GM19463 (cell line): ENCODE results near the gene KLHL7.

Experiments used
- ATAC-seq: cut with Tn5 transposase; IDR thresholded peaks from one replicate; pipeline ENCODE4 v1.9.1; 2021; ENCODE audit warnings: mild to moderate bottlenecking, moderate library complexity; ENCODE audit not compliant: unreplicated experiment

Gene KLHL7

GRCh38 chr7:23105644-23106056, at the start of gene KLHL7:
KLHL7 (plus strand) TSS chr7:23105785; CDS start chr7:23106027, 242 bp downstream.
- peak; percentile 96 for ATAC-seq

- ATAC-seq = no peak
Measured at GRCh38 chr7:23058408-23059096, 47.0 kb upstream of the KLHL7 start.

- ATAC-seq = no peak
Measured at GRCh38 chr7:23061327-23061726, 44.3 kb upstream of the KLHL7 start.

- no peak for ATAC-seq
Measured at GRCh38 chr7:23062452-23062851, 43.1 kb upstream of the KLHL7 start.

GRCh38 chr7:23065974-23066373, 39.6 kb upstream of the KLHL7 start:
- no peak for ATAC-seq

GRCh38 chr7:23067271-23067670, 38.3 kb upstream of the KLHL7 start:
- ATAC-seq = no peak

- no peak for ATAC-seq
Measured at GRCh38 chr7:23072048-23072447, 33.5 kb upstream of the KLHL7 start.

GRCh38 chr7:23072922-23073321, 32.7 kb upstream of the KLHL7 start:
- no peak for ATAC-seq

GRCh38 chr7:23074443-23075261, 30.9 kb upstream of the KLHL7 start:
- no peak for ATAC-seq

- no peak for ATAC-seq
Measured at GRCh38 chr7:23075571-23075970, 30.0 kb upstream of the KLHL7 start.

GRCh38 chr7:23076772-23077171, 28.8 kb upstream of the KLHL7 start:
- no peak for ATAC-seq

GRCh38 chr7:23093111-23093510, 12.5 kb upstream of the KLHL7 start:
- ATAC-seq = no peak

- ATAC-seq = no peak
Measured at GRCh38 chr7:23093546-23093945, 12.0 kb upstream of the KLHL7 start.

GRCh38 chr7:23096518-23097290, 8.9 kb upstream of the KLHL7 start:
- no peak for ATAC-seq

- no peak for ATAC-seq
Measured at GRCh38 chr7:23098029-23098428, 7.6 kb upstream of the KLHL7 start.

GRCh38 chr7:23098460-23098859, 7.1 kb upstream of the KLHL7 start:
- no peak for ATAC-seq

- no peak for ATAC-seq
Measured at GRCh38 chr7:23100697-23101096, 4.9 kb upstream of the KLHL7 start.

GRCh38 chr7:23105086-23105643, 420 bp upstream of the KLHL7 start:
- ATAC-seq = peak; percentile 5

- peak; percentile 34 for ATAC-seq
Measured at GRCh38 chr7:23106057-23106822, 655 bp downstream of the KLHL7 start.
